ENCODE results near the gene SCARB1.
A peak's percentile ranks its signal among the peaks of the same experiment; 100 is the strongest.

Gene SCARB1

DNA sequence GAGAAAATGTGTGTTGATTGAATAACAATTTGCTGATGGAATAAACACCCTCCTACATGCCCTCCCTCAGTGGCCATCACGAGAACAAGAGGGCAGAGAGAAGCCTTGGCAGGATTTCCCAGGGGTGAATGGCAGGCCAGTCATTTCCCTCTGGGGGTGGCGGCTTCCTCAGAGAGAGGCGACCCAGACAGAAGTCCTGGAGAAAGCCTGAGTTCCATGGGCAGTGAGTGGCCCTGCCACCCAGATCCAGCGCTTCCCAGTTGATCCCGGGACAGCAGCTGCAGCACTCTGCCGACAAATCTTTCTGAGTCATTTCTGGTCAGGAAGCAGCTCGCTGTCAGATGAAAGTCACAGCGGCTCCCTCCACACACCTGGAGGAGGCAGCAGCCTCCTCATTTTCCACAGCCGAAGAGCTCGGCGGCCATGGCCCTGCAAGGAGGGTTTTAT is 123.0 kb downstream of the SCARB1 start:
- H3K9me3 ChIP-seq (ENCODE audit: low read length): no peaks in the 10 kb centered on the region
- H3K27ac ChIP-seq (ENCODE audit: low read depth, low read length): peak overlapping the region; percentile 89
- no peak overlapping the region for H3K9ac ChIP-seq (ENCODE audit: low read length)

DNA sequence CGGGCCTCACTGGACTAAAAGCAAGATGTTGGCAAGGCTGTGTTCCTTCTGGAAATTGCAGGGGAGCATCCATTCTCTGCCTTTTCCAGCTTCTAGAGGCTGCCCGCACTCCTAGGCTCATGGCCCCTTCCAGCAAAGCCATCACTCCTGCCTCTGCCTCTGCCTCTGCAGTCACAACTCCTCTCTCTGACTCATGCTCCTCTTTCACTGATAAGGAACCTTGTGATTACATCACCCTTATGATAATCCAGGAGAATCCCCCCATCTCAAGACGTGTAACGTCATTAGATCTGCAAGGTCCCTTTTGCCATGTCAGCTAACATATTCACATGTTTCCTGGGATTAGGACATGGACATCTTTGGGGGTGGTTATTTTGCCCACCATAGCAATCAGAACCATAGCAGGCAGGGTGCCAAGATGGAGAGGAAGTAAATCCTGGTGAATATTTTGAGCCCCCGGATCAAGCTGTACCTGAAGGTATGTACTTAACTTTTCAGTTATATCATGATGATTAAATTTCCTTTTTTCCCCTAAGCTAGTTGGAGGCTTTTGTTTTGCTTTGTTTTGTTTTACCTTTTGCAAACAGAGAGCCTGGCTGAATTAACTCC is 123.6 kb downstream of the SCARB1 start:
- H3K27ac ChIP-seq (ENCODE audit: low read depth, low read length): peak overlapping the region; percentile 89
- no peak overlapping the region for H3K4me3 ChIP-seq (ENCODE audit: low read depth in 1 of 2, low read length in 2 of 2)
- H3K4me1 ChIP-seq (ENCODE audit: insufficient read depth, low read length): peaks cover 40% of the 10 kb centered on the region
- H3K27me3 ChIP-seq (ENCODE audit: control insufficient read depth in 1 of 2, insufficient read depth in 2 of 2, low read length in 2 of 2): no peaks in the 10 kb centered on the region
- H3K9ac ChIP-seq (ENCODE audit: low read length): no peak overlapping the region
- no peaks in the 10 kb centered on the region for H3K36me3 ChIP-seq (ENCODE audit: insufficient read depth, low read length)
- no peaks in the 10 kb centered on the region for H3K9me3 ChIP-seq (ENCODE audit: low read length)

More for the DNA sequence above, 123.0 kb downstream of the SCARB1 start:
- Histone ChIP-seq H3K36me3 (ENCODE audit: insufficient read depth, low read length) (no peaks in the 10 kb centered on the region), H3K4me1 (ENCODE audit: insufficient read depth, low read length) (peaks cover 46% of the 10 kb centered on the region), H3K27me3 (ENCODE audit: control insufficient read depth in 1 of 2, insufficient read depth in 2 of 2, low read length in 2 of 2) (no peaks in the 10 kb centered on the region), H3K4me3 (ENCODE audit: low read depth in 1 of 2, low read length in 2 of 2) (no peak overlapping the region)

DNA sequence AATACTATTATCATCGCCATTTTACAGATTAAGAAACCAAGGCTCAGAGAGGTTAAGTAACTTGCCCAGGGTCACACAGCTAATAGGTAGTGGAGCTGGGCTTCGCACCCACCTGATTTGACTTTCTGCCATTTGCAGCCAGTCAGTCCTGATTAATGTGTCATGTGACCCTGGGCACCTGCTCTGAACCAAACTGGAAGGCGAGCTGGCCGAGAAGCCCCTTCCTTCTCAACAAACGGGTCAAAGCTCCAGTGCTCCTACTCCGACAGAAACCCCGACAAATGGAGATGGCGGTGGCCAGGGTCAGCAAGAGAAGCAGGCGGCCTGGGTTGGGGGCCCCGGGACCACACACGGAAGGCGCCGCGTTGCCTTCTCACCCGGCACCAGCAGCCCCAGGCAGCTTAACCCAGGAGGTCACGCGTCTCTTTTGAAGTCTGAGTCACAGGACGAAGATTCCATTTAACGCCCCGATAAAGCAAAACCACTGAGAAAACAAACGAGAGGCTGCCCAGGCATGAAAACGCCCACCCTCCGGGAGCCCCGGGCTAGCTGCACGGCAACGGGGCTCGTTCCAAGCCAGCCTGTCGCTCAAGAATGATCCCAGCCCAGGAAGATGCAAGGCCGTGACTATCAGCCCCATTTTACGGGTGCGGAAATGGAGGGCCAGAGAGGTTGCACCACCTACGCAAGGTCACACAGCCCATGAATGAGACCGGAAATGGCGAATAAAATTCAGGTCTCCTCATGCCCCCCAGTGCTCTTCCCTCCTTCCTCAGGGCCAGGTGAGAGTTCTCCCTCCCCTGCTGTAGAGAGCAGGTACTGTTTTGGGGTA is 124.8 kb downstream of the SCARB1 start:
- H3K9me3 ChIP-seq (ENCODE audit: low read length): no peaks in the 10 kb centered on the region

DNA sequence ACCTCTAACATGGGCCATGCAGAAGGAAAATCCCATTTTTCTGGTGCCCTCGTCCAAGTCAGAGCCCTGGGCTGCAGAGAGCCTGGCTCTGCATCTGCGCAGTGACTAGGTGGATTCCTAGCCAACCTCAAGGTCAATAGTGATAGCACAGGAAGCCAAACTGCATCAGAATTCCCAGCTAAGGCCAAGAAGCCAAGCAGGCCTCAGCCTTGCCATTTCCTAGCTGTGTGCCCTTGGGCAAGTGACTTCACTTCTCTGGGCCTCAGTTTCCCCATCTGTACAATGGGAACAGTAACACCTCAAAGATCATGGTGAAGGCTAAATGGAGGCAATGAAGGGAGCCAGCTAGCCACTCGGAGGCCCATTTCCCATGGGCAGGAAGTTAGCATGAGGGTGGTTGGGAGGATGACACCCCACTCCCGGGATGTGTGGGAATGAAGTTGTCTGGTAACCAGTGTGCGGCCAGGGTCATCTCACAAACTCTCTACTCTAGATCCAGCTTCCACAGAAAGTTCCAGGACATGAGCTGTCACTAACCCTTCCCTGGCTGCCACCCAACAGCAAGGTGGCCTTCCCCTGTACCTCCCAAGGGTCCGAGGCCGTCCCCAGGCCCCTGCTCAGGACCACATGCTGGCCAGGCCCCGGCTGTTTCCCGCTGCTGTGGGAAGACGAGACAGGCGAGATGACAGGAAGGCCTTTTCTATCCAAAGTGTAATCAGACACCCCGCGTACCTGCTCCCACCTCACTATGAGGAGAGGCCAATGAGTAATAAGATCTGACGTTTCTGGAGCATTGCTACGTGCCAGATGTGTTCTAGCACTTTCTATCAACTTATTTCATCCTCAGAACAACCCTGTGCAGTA is 125.7 kb downstream of the SCARB1 start:
- Histone ChIP-seq H3K4me1 (ENCODE audit: insufficient read depth, low read length) (peaks cover 24% of the 10 kb centered on the region), H3K4me3 (ENCODE audit: low read depth in 1 of 2, low read length in 2 of 2) (no peak overlapping the region), H3K27me3 (ENCODE audit: control insufficient read depth in 1 of 2, insufficient read depth in 2 of 2, low read length in 2 of 2) (no peaks in the 10 kb centered on the region), H3K27ac (ENCODE audit: low read depth, low read length) (no peak overlapping the region), H3K9ac (ENCODE audit: low read length) (no peak overlapping the region), H3K36me3 (ENCODE audit: insufficient read depth, low read length) (no peaks in the 10 kb centered on the region), H3K9me3 (ENCODE audit: low read length) (no peaks in the 10 kb centered on the region)

More for the DNA sequence above, 124.8 kb downstream of the SCARB1 start:
- Histone ChIP-seq H3K4me1 (ENCODE audit: insufficient read depth, low read length) (peaks cover 28% of the 10 kb centered on the region), H3K27ac (ENCODE audit: low read depth, low read length) (no peak overlapping the region), H3K27me3 (ENCODE audit: control insufficient read depth in 1 of 2, insufficient read depth in 2 of 2, low read length in 2 of 2) (no peaks in the 10 kb centered on the region), H3K4me3 (ENCODE audit: low read depth in 1 of 2, low read length in 2 of 2) (no peak overlapping the region), H3K36me3 (ENCODE audit: insufficient read depth, low read length) (no peaks in the 10 kb centered on the region), H3K9ac (ENCODE audit: low read length) (no peak overlapping the region)

DNA sequence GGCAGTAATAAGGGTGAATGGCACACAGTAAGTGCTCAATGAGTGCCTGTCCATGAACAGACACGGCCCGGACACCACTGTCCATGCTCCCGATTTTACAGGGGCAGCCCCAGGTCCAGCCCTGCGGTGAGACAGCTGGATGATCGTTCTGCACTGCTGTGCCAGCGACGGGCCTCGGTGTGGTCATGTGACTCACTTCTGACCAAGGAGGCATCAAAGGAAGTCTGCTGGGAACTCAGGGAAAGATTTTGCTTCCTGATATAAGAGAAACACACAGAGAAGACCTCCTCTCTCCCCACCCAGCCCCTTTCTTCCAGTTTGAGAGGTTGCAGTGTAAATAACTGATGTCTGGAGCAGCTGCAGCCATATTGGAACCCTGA is 126.6 kb downstream of the SCARB1 start:
- Histone ChIP-seq H3K9ac (ENCODE audit: low read length) (no peak overlapping the region), H3K4me1 (ENCODE audit: insufficient read depth, low read length) (peaks cover 20% of the 10 kb centered on the region), H3K4me3 (ENCODE audit: low read depth in 1 of 2, low read length in 2 of 2) (no peak overlapping the region), H3K36me3 (ENCODE audit: insufficient read depth, low read length) (no peaks in the 10 kb centered on the region), H3K27ac (ENCODE audit: low read depth, low read length) (no peak overlapping the region), H3K27me3 (ENCODE audit: control insufficient read depth in 1 of 2, insufficient read depth in 2 of 2, low read length in 2 of 2) (no peaks in the 10 kb centered on the region), H3K9me3 (ENCODE audit: low read length) (no peaks in the 10 kb centered on the region)

DNA sequence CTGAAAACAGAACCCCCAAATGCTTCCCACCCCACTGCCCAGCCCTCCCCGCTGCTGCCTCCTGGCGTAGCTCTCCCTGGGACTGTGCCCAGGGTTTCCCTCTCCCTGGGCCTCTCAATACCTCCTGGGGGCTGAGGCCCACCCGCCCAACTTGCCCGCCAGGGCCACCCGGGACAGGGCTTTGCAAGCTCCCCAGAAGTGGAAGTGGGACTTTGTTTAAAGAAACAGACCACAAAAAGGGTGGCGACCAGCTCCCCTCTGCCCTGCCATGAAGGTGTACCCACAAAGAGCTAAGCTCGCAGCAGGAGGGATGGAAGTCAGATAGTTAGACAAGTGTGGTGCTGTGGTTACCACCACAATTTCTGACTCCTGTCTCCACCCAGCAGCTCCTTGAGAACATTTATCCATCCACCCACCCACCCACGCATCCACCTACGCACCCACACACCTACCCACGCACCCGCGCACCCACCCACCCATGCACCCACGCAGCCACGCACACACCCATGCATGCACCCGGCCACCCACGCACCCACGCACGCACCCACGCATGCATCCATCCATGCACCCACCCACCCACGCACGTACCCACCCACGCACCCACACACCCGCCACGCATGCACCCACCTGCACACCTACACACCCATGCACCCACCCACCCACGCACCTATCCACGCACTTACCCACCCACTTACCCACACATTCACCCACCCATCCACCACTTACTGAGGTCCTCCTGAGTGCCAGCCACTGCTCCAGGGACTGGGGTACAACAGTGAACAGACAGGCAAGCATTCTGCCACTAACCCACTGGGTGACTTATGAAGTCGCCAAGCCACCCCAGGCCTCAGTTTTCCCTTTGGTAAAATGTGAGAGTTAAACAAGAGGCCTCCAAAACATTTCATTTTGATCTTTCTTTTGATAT is 127.3 kb downstream of the SCARB1 start:
- Histone ChIP-seq H3K9ac (ENCODE audit: low read length) (no peak overlapping the region), H3K4me1 (ENCODE audit: insufficient read depth, low read length) (peaks cover 13% of the 10 kb centered on the region), H3K4me3 (ENCODE audit: low read depth in 1 of 2, low read length in 2 of 2) (no peak overlapping the region)

DNA sequence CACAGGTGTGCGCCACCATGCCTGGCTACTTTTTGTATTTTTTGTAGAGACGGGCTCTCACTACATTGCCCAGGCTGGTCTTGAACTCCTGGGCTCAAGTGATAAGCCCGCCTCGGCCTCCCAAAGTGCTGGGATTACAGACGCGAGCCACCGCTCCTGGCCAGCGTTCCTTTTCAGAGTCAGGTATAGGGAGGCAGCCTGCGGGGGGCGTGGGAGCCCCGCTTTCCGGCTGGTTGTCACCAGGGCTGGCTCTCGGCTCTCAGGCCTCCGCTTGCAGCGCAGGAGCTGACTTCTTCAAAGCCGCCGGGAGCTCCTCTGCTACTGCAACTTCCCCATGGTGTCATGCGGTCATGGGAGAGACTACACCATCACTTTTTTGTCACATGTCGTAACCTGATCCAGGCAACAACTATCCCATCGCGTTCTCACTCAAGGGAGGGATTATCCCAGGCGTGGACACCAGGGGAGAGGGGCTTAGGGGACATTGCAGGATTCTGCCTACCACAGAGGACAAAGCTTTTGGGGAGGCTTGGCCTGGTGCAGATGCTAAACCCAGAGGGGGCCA is 129.4 kb downstream of the SCARB1 start:
- H3K36me3 ChIP-seq (ENCODE audit: insufficient read depth, low read length): no peaks in the 10 kb centered on the region
- no peak overlapping the region for H3K27ac ChIP-seq (ENCODE audit: low read depth, low read length)
- no peaks in the 10 kb centered on the region for H3K9me3 ChIP-seq (ENCODE audit: low read length)
- no peak overlapping the region for H3K9ac ChIP-seq (ENCODE audit: low read length)
- no peak overlapping the region for H3K4me3 ChIP-seq (ENCODE audit: low read depth in 1 of 2, low read length in 2 of 2)
- H3K27me3 ChIP-seq (ENCODE audit: control insufficient read depth in 1 of 2, insufficient read depth in 2 of 2, low read length in 2 of 2): no peaks in the 10 kb centered on the region
- H3K4me1 ChIP-seq (ENCODE audit: insufficient read depth, low read length): peaks cover 11% of the 10 kb centered on the region

More for the DNA sequence above, 127.3 kb downstream of the SCARB1 start:
- H3K36me3 ChIP-seq (ENCODE audit: insufficient read depth, low read length): no peaks in the 10 kb centered on the region
- H3K27ac ChIP-seq (ENCODE audit: low read depth, low read length): no peak overlapping the region
- no peaks in the 10 kb centered on the region for H3K9me3 ChIP-seq (ENCODE audit: low read length)
- H3K27me3 ChIP-seq (ENCODE audit: control insufficient read depth in 1 of 2, insufficient read depth in 2 of 2, low read length in 2 of 2): no peaks in the 10 kb centered on the region

DNA sequence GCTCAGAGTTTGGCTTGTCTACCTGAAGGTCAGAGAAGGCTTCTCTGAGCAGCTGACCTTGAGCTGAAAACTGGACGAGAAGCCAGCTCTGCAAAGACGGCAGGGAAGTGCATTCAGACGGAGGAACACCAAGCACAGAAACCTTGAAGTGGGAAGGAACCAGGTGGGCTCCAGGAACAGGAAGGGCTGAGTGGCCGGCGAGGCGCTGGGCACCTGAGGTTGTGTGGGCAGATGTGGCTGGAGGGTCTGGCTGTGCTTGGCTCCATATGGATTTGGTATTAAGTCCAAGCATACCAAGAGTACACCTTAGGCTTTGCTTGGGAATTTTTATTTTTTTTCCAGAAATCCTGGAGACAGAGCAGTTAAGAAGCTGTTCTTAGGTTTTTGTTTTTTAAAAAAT is 130.6 kb downstream of the SCARB1 start:
- H3K27ac ChIP-seq (ENCODE audit: low read depth, low read length): no peak overlapping the region

DNA sequence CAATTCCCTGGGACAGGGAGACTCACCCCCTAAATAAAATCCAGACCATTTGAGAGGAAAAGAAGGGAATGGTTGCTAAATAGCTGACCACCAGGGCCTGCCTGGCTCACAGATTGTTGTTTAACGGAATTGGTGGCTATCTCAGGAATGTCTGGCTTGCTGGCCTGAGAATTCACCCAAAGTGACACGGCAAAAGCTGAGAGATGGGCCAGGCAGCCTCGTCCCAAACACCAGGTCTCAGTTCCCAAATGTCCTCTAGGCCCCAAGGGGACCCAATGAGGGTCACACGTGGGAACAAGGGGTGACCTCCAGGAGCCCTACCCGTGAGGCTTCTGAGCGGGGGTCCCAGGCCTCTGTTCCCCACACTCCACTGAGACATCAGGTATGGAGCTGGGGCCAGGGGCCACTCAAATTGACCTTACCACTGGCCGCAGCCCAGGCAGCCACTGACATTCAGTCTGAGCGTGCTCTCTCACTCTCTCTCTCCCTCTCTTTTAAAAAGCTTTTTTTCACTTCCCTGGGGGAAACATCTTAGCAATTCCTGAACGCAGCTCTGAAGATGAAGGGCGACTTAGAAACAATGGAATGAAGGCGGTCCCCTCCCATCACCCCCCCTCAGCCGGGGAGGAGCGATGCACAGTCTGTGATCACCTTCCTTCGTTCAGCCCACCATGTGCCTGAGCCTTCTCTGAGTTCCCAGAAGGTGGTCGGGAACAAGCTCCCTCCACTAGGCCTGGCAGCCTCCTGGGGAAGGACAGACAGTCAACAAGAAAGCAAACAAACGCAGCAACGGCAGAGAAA is 131.2 kb downstream of the SCARB1 start:
- Histone ChIP-seq H3K4me3 (ENCODE audit: low read depth in 1 of 2, low read length in 2 of 2) (no peak overlapping the region), H3K9ac (ENCODE audit: low read length) (no peak overlapping the region), H3K9me3 (ENCODE audit: low read length) (no peaks in the 10 kb centered on the region), H3K27me3 (ENCODE audit: control insufficient read depth in 1 of 2, insufficient read depth in 2 of 2, low read length in 2 of 2) (no peaks in the 10 kb centered on the region), H3K4me1 (ENCODE audit: insufficient read depth, low read length) (peaks cover 11% of the 10 kb centered on the region), H3K27ac (ENCODE audit: low read depth, low read length) (peak overlapping the region; percentile 49), H3K36me3 (ENCODE audit: insufficient read depth, low read length) (no peaks in the 10 kb centered on the region)

More for the DNA sequence above, 130.6 kb downstream of the SCARB1 start:
- no peak overlapping the region for H3K4me3 ChIP-seq (ENCODE audit: low read depth in 1 of 2, low read length in 2 of 2)
- H3K4me1 ChIP-seq (ENCODE audit: insufficient read depth, low read length): peaks cover 11% of the 10 kb centered on the region
- H3K9me3 ChIP-seq (ENCODE audit: low read length): no peaks in the 10 kb centered on the region
- H3K27me3 ChIP-seq (ENCODE audit: control insufficient read depth in 1 of 2, insufficient read depth in 2 of 2, low read length in 2 of 2): no peaks in the 10 kb centered on the region
- no peak overlapping the region for H3K9ac ChIP-seq (ENCODE audit: low read length)
- no peaks in the 10 kb centered on the region for H3K36me3 ChIP-seq (ENCODE audit: insufficient read depth, low read length)

DNA sequence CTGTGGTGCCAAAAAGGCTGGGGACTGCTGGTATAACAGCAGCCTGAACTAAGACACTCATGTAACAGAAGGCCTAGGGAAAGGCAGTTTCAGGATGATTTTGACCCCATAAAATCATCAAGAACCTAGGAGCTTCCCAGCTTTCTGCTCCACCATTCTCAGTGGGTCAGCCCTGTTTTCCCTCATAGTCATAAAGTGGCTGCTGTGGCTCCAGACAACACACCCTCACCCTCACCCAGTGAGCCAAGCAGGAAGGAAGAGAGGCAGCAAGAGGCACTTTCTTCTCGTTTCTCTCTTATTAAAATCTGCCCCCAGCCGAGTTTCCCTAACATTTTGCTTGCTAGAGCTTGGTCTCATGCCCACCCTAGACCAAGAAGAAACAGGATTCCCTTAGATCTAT is 131.8 kb downstream of the SCARB1 start:
- Histone ChIP-seq H3K27ac (ENCODE audit: low read depth, low read length) (no peak overlapping the region), H3K36me3 (ENCODE audit: insufficient read depth, low read length) (no peaks in the 10 kb centered on the region), H3K4me1 (ENCODE audit: insufficient read depth, low read length) (peaks cover 11% of the 10 kb centered on the region), H3K27me3 (ENCODE audit: control insufficient read depth in 1 of 2, insufficient read depth in 2 of 2, low read length in 2 of 2) (no peaks in the 10 kb centered on the region), H3K4me3 (ENCODE audit: low read depth in 1 of 2, low read length in 2 of 2) (no peak overlapping the region), H3K9me3 (ENCODE audit: low read length) (no peaks in the 10 kb centered on the region), H3K9ac (ENCODE audit: low read length) (no peak overlapping the region)

Data from muscle layer of colon (tissue), 2 donors.